Lower leg skin (tissue), 4 donors: ENCODE data around the gene HMCN2. TPM values are rescaled to one million over a fixed set of nuclear protein-coding genes. Genes with fewer than 3 reads are reported as not detected.
"Not testable (repeated sequence)": the region's sequence is repeated elsewhere in the genome, so short reads cannot be mapped to it uniquely, and the experiment has no call there.

Experiments
- DNase-seq, 2 donors: peaks; one replicate each; pipeline ENCODE4 v3.0.0-alpha.2; 2019; ENCODE audit warnings: low spot score in 2 of 2
- H3K4me3 ChIP-seq: fragments of 200-600 bp; sonication (generic); 2 replicates; pipeline ENCODE4 v1.5.1; 2017; ENCODE audit warnings: mild to moderate bottlenecking, low read depth; ENCODE audit not compliant: poor library complexity, severe bottlenecking
- POLR2A ChIP-seq, 2 donors: fragments of 450-650 bp; IDR thresholded peaks; one replicate each; pipeline ENCODE4 v1.6.1; 2016 to 2017; ENCODE audit warnings: antibody characterized with exemption in 2 of 2, mild to moderate bottlenecking in 1 of 2, moderate library complexity in 1 of 2
- WGBS, 2 donors: methylation state at CpG; one replicate each; pipeline ENCODE4 v1.1.5; 2018; 5-methylcytosine and 5-hydroxymethylcytosine counted together
- intact Hi-C: fragments of 100-400 bp; cut with DNase I; formaldehyde crosslinking; loops from one replicate; pipeline ENCODE4 v1.15.0; 2023; ENCODE audit warnings: low total_unique reads
- total RNA-seq, 4 donors: library from RNA; depleted of rRNA; stranded (reverse); fragments of >200 nt; gene quantifications; one replicate each; pipeline ENCODE4 v1.1.0, GENCODE V29; 2016
- TF ChIP-seq, protein P1 (sequence below), 3 donors: fragments of 450-650 bp; IDR thresholded peaks; one replicate each; pipeline ENCODE4 v1.5.1; 2016; ENCODE audit warnings: antibody characterized with exemption in 3 of 3, mild to moderate bottlenecking in 3 of 3, moderate library complexity in 2 of 3

Gene HMCN2
- total RNA-seq, 4 donors from 2014 or later = 1.9 to 4.3 (median 3.0) TPM

DNA sequence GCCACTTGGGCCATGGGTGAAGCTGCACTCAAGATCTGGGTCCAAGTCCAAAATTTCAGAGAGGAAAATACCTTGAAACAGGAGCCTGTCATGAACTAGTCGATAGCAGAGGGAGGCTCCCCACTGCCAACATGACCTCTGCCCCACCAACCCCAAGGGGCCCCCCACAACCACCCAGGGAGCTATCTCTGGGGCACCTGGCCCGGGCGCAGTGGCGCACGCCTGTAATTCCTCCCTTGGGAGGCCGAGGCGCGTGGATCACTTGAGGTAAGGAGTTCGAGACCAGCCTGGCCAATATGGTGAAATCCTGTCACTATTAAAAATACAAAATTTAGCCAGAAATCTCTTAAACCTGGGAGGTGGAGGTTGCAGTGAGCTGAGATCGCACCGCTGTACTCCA, 20.1 kb upstream of the HMCN2 start:
- no peak for TF ChIP-seq POLR2A (IDR thresholded peaks at IDR 0.05)
- TF ChIP-seq, protein P1, sequence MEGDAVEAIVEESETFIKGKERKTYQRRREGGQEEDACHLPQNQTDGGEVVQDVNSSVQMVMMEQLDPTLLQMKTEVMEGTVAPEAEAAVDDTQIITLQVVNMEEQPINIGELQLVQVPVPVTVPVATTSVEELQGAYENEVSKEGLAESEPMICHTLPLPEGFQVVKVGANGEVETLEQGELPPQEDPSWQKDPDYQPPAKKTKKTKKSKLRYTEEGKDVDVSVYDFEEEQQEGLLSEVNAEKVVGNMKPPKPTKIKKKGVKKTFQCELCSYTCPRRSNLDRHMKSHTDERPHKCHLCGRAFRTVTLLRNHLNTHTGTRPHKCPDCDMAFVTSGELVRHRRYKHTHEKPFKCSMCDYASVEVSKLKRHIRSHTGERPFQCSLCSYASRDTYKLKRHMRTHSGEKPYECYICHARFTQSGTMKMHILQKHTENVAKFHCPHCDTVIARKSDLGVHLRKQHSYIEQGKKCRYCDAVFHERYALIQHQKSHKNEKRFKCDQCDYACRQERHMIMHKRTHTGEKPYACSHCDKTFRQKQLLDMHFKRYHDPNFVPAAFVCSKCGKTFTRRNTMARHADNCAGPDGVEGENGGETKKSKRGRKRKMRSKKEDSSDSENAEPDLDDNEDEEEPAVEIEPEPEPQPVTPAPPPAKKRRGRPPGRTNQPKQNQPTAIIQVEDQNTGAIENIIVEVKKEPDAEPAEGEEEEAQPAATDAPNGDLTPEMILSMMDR (IDR thresholded peaks at IDR 0.05) = no peak
- DNase-seq = no peak
- no peak overlapping the region for H3K4me3 ChIP-seq
- intact Hi-C loops = no loop called here
- WGBS, 2 donors = 94 to 97% methylated on average over 11 of the region's 11 CpGs

DNA sequence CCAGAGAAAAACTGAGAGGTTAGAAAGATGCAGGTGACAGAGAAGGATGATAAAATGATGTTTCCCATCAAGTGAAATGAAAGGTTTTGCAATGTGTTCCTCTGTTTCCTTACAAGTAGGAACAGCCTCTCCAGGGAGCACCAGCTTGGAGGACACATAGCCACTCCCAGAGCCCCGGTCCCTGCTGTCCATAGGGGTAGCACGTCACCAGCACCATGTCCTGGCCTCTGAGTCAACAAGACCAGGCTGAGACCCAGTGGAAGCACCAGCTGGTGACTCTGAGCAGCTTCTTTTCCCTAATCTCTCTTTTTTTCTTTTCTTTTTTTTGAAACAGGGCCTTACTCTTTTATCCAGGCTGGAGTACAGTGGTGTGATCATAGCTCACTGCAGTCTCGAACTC, 19.4 kb upstream of the HMCN2 start:
- 86 to 88% methylated on average over 3 of the region's 3 CpGs for WGBS, 2 donors
- TF ChIP-seq POLR2A (IDR thresholded peaks at IDR 0.05) = no peak
- TF ChIP-seq, protein P1 (IDR thresholded peaks at IDR 0.05) = no peak
- H3K4me3 ChIP-seq = no peak overlapping the region
- intact Hi-C loops = no loop called here
- no peak for DNase-seq

DNA sequence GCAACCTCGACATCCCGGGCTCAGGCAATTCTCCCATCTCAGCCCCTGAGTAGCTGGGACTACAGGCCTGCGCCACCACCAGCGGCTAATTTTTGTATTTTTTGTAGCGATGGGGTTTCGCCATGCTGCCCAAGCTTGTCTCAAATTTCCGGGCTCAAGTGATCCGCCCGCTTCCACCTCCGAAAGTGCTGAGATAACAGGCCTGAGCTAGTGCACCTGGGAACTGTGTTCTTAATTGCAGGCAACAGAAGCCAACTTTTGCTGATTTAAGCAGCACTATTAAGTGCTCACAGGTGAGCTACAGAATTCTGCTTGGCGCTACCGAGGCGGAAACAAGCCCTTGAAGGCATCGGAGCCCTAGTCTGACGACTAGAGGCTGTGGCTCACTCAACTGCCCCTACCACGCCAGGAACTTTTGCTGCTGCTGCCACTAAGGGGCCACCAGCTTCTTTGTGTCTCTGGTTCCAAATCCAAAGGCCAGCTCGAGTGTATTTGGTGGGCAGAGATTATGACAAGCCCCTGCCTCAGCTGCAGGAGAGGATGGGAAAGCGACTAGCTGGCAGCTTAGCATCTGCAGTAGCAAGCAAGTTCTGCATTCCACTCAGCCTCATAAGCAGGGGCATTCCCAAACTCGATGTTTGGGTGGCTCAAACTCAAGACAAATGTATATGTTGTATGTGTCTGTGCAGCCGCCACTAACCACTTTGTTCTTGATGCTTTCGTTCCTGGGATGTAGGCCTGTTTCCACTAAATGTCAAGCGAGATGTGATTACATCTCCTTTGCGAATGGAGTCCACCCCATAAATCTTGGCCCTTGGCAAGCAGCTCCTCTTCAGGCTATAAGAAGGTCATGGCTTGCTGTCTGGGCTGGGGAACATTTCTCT, 10.6 kb upstream of the HMCN2 start:
- 53 to 71% methylated on average over 23 of the region's 23 CpGs for WGBS, 2 donors
- DNase-seq = peak in 1 of 2 donors; percentile 45
- TF ChIP-seq, protein P1 (IDR thresholded peaks at IDR 0.05) = no peak
- TF ChIP-seq POLR2A (IDR thresholded peaks at IDR 0.05) = no peak
- no peak overlapping the region for H3K4me3 ChIP-seq
- intact Hi-C loops = no loop called here

DNA sequence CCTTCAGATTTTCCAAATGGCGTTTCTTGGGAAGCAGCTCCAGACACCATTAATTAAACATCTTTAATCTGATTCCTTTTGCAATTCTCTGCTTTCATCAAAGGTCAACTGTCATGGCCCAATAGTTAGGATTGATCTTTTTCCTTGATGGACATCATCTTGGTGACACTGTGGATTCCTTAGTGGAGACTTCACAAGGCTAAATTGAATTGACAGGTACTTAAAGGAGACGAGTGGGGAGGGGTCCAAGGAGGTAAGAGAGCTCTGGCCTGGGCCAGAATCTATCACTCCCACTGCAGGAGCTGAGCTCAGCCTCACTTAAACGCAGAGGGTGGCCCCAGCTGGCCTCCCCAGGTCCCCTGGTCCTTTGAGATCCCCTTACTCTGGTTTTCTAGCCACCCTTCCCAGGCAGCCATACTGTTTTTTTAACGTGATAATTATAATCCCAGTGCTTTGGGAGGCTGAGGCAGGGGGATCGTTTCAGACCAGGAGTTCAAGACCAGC, 9.9 kb upstream of the HMCN2 start:
- 74% methylated on average over 5 of the region's 5 CpGs for WGBS, 2 donors
- intact Hi-C loops = no loop called here
- DNase-seq = peak in 1 of 2 donors; percentile 52
- no peak overlapping the region for H3K4me3 ChIP-seq
- TF ChIP-seq, protein P1 (IDR thresholded peaks at IDR 0.05) = no peak
- TF ChIP-seq POLR2A (IDR thresholded peaks at IDR 0.05) = no peak

DNA sequence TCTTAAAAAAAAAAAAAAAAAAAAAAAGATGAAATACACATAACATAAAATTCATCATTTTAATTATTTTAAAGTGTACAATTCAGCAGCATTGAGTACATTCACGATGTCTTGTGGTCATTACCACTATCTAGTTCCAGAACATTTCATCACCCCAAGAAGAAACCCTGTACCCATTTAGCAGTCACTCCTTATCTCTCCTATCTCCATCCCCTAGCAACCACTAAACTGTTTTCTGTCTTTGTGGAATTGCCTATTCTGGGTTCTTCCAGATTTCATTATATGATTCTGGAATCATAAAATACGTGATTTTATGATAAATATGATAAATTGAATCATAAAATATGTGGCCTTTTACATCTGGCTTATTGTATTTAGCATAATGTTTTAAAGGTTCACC, 8.9 kb upstream of the HMCN2 start:
- no peak overlapping the region for H3K4me3 ChIP-seq
- 74 to 78% methylated on average over 2 of the region's 2 CpGs for WGBS, 2 donors
- TF ChIP-seq POLR2A (IDR thresholded peaks at IDR 0.05) = no peak
- TF ChIP-seq, protein P1 (IDR thresholded peaks at IDR 0.05) = no peak
- no peak for DNase-seq
- intact Hi-C loops = no loop called here

DNA sequence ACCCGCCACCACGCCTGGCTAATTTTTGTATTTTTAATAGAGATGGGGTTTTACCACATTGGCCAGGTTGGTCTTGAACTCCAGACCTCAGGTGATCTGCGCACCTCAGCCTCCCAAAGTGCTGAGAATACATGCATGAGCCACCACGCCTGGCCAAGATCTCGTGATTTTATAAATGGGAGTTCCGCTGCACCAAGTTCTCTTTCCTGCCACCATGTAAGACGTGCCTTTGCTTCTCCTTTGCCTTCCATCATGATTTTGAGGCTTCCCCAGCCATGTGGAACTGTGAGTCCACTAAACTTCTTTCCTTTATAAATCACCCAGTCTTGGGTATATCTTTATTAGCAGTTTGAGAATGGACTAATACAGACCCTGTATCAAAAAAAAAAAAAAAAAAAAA, 7.4 kb upstream of the HMCN2 start:
- 95 to 97% methylated on average over 7 of the region's 7 CpGs for WGBS, 2 donors
- peak in 1 of 2 donors; percentile 37 for DNase-seq
- H3K4me3 ChIP-seq, intact Hi-C loops: not testable (repeated sequence)
